A673 (cell line): Measurements from ENCODE around the gene DEF6. TPM values are rescaled to one million over a fixed set of nuclear protein-coding genes. Genes with fewer than 3 reads are reported as not detected.

Experiments used
- BruUV-seq: library from RNA; stranded (reverse); fragments of 400-500 nt; replicated peaks from 2 replicates; lab custom pipeline; 2021; lab: Mats Ljungman, UMichigan
- CTCF ChIA-PET: fragments of 300-600 bp; sonication (Branson Sonifier 250); formaldehyde crosslinking; loops from one replicate; lab custom pipeline; 2022; ENCODE audit warnings: antibody characterized with exemption; lab: Charles Lee
- POLR2A ChIA-PET: fragments of 300-600 bp; sonication (Branson Sonifier 250); formaldehyde crosslinking; loops from one replicate; lab custom pipeline; 2022; ENCODE audit warnings: antibody characterized with exemption; ENCODE audit not compliant: low non-redundant PET; lab: Charles Lee
- DNase-seq: peaks from one replicate; pipeline ENCODE4 v3.0.0-alpha.2; 2015; ENCODE audit warnings: low spot score
- H3K27ac ChIP-seq: fragments of 200-600 bp; sonication (generic); 2 replicates; pipeline ENCODE4 v1.5.1; 2016; ENCODE audit warnings: mixed run types, low read depth, mild to moderate bottlenecking, mixed read lengths, antibody characterized with exemption, low read length; ENCODE audit not compliant: poor library complexity, severe bottlenecking
- H3K27me3 ChIP-seq: fragments of 200-600 bp; sonication (generic); replicated peaks from 2 replicates; pipeline ENCODE4 v1.6.1; 2017; ENCODE audit warnings: mixed run types, low read depth, mild to moderate bottlenecking, mixed read lengths, antibody characterized with exemption, low read length; ENCODE audit not compliant: insufficient read depth, poor library complexity
- H3K36me3 ChIP-seq: fragments of 200-600 bp; sonication (generic); 2 replicates; pipeline ENCODE4 v1.6.1; 2016; ENCODE audit warnings: mixed run types, mild to moderate bottlenecking, mixed read lengths, antibody characterized with exemption, low read length; ENCODE audit not compliant: insufficient read depth, poor library complexity, severe bottlenecking
- H3K4me1 ChIP-seq: fragments of 200-600 bp; sonication (generic); 2 replicates; pipeline ENCODE4 v1.6.1; 2017; ENCODE audit warnings: mixed run types, mild to moderate bottlenecking, mixed read lengths, antibody characterized with exemption, low read length; ENCODE audit not compliant: insufficient read depth, poor library complexity, severe bottlenecking
- H3K4me3 ChIP-seq: fragments of 200-600 bp; sonication (generic); 2 replicates; pipeline ENCODE4 v1.5.1; 2016; ENCODE audit warnings: low read depth, mixed run types, mild to moderate bottlenecking, mixed read lengths, low read length; ENCODE audit not compliant: poor library complexity, severe bottlenecking
- H3K9me3 ChIP-seq: fragments of 200-600 bp; sonication (generic); 2 replicates; pipeline ENCODE4 v1.6.1; 2016; ENCODE audit warnings: mixed run types, low read depth, mild to moderate bottlenecking, mixed read lengths, antibody characterized with exemption, low read length; ENCODE audit not compliant: poor library complexity, severe bottlenecking
- EZH2 ChIP-seq: fragments of 200-600 bp; sonication (generic); IDR thresholded peaks from 2 replicates; pipeline ENCODE4 v1.6.1; 2017; ENCODE audit warnings: borderline replicate concordance, low read depth, mild to moderate bottlenecking, mixed read lengths, antibody characterized with exemption, low read length; ENCODE audit not compliant: poor library complexity, severe bottlenecking
- intact Hi-C: fragments of 100-400 bp; cut with micrococcal nuclease; formaldehyde crosslinking; loops from one replicate; pipeline ENCODE4 v1.10.0; 2022; ENCODE audit not compliant: unreplicated experiment
- total RNA-seq: library from RNA; stranded (reverse); gene quantifications from 2 replicates; pipeline ENCODE4 v1.2.3, GENCODE V29; 2021
- TF ChIP-seq, protein P1 (sequence below): fragments of 300-800, 200-600 bp; sonication (generic); conservative IDR thresholded peaks from 2 replicates; pipeline ENCODE4 v1.5.1; 2017; ENCODE audit warnings: low read depth, mild to moderate bottlenecking, antibody characterized with exemption, low read length, moderate library complexity, mixed read lengths

DEF6 gene
- total RNA-seq, 1 experiment from 2014 or later = 0.37 TPM

DNA sequence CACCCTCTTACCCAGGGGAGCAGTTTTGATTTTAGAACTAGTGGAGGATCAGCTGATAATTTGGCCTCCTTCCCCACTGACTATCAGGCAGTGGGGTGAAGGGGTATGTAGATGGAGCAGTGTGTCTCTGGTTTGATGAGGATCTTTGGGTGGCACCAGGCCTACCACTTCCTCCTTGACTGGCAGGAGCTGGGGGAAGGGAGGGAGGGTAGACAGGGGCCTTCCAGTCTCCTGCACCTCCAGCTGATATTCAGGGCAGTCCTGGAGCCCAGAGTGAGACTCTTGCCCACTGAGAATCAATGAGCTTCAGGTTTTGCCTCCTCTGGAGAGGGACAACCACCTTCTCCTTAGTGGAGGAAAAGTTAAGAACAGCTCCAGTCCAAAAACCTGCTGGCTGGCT is 3.2 kb downstream of the DEF6 start:
- intact Hi-C loops = no loop called here
- no peaks in the 10 kb centered on the region for H3K27me3 ChIP-seq
- no peaks in the 10 kb centered on the region for H3K36me3 ChIP-seq
- DNase-seq = no peak
- BruUV-seq = no TSS peak
- no peaks in the 10 kb centered on the region for H3K9me3 ChIP-seq
- TF ChIP-seq, protein P1, sequence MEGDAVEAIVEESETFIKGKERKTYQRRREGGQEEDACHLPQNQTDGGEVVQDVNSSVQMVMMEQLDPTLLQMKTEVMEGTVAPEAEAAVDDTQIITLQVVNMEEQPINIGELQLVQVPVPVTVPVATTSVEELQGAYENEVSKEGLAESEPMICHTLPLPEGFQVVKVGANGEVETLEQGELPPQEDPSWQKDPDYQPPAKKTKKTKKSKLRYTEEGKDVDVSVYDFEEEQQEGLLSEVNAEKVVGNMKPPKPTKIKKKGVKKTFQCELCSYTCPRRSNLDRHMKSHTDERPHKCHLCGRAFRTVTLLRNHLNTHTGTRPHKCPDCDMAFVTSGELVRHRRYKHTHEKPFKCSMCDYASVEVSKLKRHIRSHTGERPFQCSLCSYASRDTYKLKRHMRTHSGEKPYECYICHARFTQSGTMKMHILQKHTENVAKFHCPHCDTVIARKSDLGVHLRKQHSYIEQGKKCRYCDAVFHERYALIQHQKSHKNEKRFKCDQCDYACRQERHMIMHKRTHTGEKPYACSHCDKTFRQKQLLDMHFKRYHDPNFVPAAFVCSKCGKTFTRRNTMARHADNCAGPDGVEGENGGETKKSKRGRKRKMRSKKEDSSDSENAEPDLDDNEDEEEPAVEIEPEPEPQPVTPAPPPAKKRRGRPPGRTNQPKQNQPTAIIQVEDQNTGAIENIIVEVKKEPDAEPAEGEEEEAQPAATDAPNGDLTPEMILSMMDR = no peak
- no peak overlapping the region for H3K4me3 ChIP-seq
- no peak overlapping the region for H3K27ac ChIP-seq
- ChIA-PET POLR2A (no interaction called here), CTCF (no interaction called here)
- H3K4me1 ChIP-seq = no peaks in the 10 kb centered on the region

DNA sequence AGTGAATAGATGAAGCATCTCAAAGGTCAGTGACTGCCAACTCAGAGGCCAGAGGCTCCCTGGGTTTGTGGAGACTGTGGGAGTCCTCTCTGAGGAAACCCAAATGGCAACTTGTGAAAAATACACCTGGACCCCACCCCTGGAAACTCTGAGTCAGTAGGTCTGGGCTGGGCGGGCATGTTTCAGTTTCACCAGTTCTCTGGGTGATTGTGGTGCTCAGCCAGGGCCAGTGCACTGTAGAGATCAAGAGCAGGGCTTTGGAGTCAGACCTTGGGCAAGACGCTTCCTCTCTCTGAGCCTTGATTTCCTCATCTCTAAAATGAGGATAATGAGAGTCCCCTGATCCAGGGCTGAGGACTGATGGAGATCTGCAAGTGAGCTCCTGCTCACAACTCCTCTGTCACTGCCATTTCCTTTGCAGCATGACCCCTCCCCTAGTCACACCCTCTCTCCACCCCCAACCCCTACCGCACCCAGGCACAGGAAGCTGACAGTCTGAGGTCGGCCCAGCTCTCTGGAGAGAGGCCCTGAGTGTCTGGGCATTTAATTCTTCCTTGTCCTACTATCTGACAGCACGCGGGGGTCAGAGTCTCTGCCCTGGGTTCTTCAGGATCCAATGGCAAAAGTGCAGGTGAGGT is 5.1 kb downstream of the DEF6 start:
- Histone ChIP-seq H3K27ac (no peak overlapping the region), H3K9me3 (no peaks in the 10 kb centered on the region), H3K27me3 (no peaks in the 10 kb centered on the region), H3K4me3 (no peak overlapping the region), H3K36me3 (no peaks in the 10 kb centered on the region), H3K4me1 (no peaks in the 10 kb centered on the region)
- CTCF ChIA-PET = no interaction called here
- no peak for DNase-seq
- BruUV-seq = no TSS peak
- intact Hi-C loops = no loop called here
- POLR2A ChIA-PET = no interaction called here
- TF ChIP-seq, protein P1 = no peak
- TF ChIP-seq EZH2 = no peak

DNA sequence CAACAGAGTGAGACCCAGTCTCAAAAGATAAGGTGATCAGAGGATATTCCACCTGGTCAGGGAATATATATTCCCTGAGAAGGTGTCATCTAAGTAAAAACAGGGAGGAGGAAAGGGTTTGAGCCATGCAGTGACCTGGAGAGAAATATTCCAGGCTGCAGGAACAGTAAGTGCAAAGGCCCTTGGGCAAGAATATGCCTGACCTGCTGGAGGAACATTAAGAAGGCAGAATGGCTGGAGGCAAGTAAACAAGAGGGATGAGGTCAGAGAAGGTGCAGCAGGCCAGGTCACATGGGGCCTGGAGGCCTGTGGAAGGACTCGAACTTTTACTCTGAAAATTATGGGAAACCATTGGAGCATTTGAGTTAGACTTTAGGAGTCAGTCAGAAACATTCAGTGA is 6.7 kb downstream of the DEF6 start:
- no peaks in the 10 kb centered on the region for H3K9me3 ChIP-seq
- no TSS peak for BruUV-seq
- ChIA-PET CTCF (no interaction called here), POLR2A (no interaction called here)
- no peak for DNase-seq
- no peak overlapping the region for H3K27ac ChIP-seq
- H3K36me3 ChIP-seq = no peaks in the 10 kb centered on the region
- TF ChIP-seq EZH2 = no peak
- TF ChIP-seq, protein P1 = no peak
- H3K27me3 ChIP-seq = no peaks in the 10 kb centered on the region
- H3K4me1 ChIP-seq = no peaks in the 10 kb centered on the region
- no peak overlapping the region for H3K4me3 ChIP-seq
- intact Hi-C loops = no loop called here
